Embryonic facial prominence (tissue), 1 donor: ENCODE results near the gene ACTG1.

Source experiments
- DNase-seq: peaks from one replicate; pipeline ENCODE4 v3.0.0-alpha.2; 2016; ENCODE audit errors: extremely low spot score

The ACTG1 gene

GRCh38 chr17:81498953-81499600, 13.5 kb downstream of the ACTG1 start:
- no peak for DNase-seq

- DNase-seq, result no peak
These were observed 17.8 kb downstream of the ACTG1 start for GRCh38 chr17:81494626-81495377.

- DNase-seq, result no peak
These were observed 19.2 kb downstream of the ACTG1 start for GRCh38 chr17:81493198-81494038.

- no peak for DNase-seq
These were observed 19.9 kb downstream of the ACTG1 start for GRCh38 chr17:81492706-81493105.

- no peak for DNase-seq
These were observed 20.4 kb downstream of the ACTG1 start for GRCh38 chr17:81492202-81492601.

GRCh38 chr17:81491761-81492160, 20.8 kb downstream of the ACTG1 start:
- DNase-seq, result no peak

GRCh38 chr17:81491181-81491581, 21.4 kb downstream of the ACTG1 start:
- DNase-seq, result no peak

GRCh38 chr17:81489998-81490992, 22.3 kb downstream of the ACTG1 start:
- no peak for DNase-seq

- no peak for DNase-seq
These were observed 23.3 kb downstream of the ACTG1 start for GRCh38 chr17:81489012-81489997.

GRCh38 chr17:81488276-81488860, 24.2 kb downstream of the ACTG1 start:
- DNase-seq, result no peak

GRCh38 chr17:81487487-81488275, 24.9 kb downstream of the ACTG1 start:
- DNase-seq, result peak; percentile 53

GRCh38 chr17:81487089-81487486, 25.5 kb downstream of the ACTG1 start:
- DNase-seq, result no peak

- no peak for DNase-seq
These were observed 26.3 kb downstream of the ACTG1 start for GRCh38 chr17:81486199-81486810.

GRCh38 chr17:81484195-81484979, 28.2 kb downstream of the ACTG1 start:
- DNase-seq, result peak; percentile 54

GRCh38 chr17:81483862-81484194, 28.8 kb downstream of the ACTG1 start:
- no peak for DNase-seq

GRCh38 chr17:81483085-81483861, 29.3 kb downstream of the ACTG1 start:
- no peak for DNase-seq

- no peak for DNase-seq
These were observed 29.9 kb downstream of the ACTG1 start for GRCh38 chr17:81482673-81483072.
